Kidney glomerular epithelial cell (primary cell): ENCODE data around the gene PRKN.

Experiments
- DNase-seq: peaks from one replicate; lab custom pipeline; 2025; lab: John Stamatoyannopoulos, UW

PRKN gene

GRCh38 chr6:162237331-162237730 lies 490.2 kb downstream of the PRKN start:
- DNase-seq = no peak

- no peak for DNase-seq
Measured at GRCh38 chr6:162234631-162235030, 492.9 kb downstream of the PRKN start.

- DNase-seq = no peak
Measured at GRCh38 chr6:162230147-162230752, 497.3 kb downstream of the PRKN start.

- no peak for DNase-seq
Measured at GRCh38 chr6:162229093-162229492, 498.5 kb downstream of the PRKN start.

- DNase-seq = no peak
Measured at GRCh38 chr6:162226803-162227202, 500.8 kb downstream of the PRKN start.

- DNase-seq = no peak
Measured at GRCh38 chr6:162222521-162222920, 505.0 kb downstream of the PRKN start.

- no peak for DNase-seq
Measured at GRCh38 chr6:162220876-162221275, 506.7 kb downstream of the PRKN start.

- DNase-seq = no peak
Measured at GRCh38 chr6:162219266-162219665, 508.3 kb downstream of the PRKN start.

GRCh38 chr6:162217811-162218493 lies 509.6 kb downstream of the PRKN start:
- no peak for DNase-seq

GRCh38 chr6:162217058-162217457 lies 510.5 kb downstream of the PRKN start:
- no peak for DNase-seq

- no peak for DNase-seq
Measured at GRCh38 chr6:162211777-162212176, 515.8 kb downstream of the PRKN start.

- no peak for DNase-seq
Measured at GRCh38 chr6:162211022-162211421, 516.5 kb downstream of the PRKN start.

GRCh38 chr6:162203287-162203686 lies 524.3 kb downstream of the PRKN start:
- DNase-seq = no peak

- no peak for DNase-seq
Measured at GRCh38 chr6:162200945-162201690, 526.4 kb downstream of the PRKN start.

- DNase-seq = peak; percentile 56
Measured at GRCh38 chr6:162200041-162200440, 527.5 kb downstream of the PRKN start.

- no peak for DNase-seq
Measured at GRCh38 chr6:162198925-162199324, 528.6 kb downstream of the PRKN start.

- no peak for DNase-seq
Measured at GRCh38 chr6:162198076-162198475, 529.5 kb downstream of the PRKN start.

- no peak for DNase-seq
Measured at GRCh38 chr6:162195441-162195840, 532.1 kb downstream of the PRKN start.

GRCh38 chr6:162190981-162191380 lies 536.6 kb downstream of the PRKN start:
- DNase-seq = no peak

- DNase-seq = no peak
Measured at GRCh38 chr6:162187168-162187935, 540.2 kb downstream of the PRKN start.

- DNase-seq = peak; percentile 11
Measured at GRCh38 chr6:162184465-162184864, 543.1 kb downstream of the PRKN start.

- no peak for DNase-seq
Measured at GRCh38 chr6:162181741-162182401, 545.7 kb downstream of the PRKN start.
